ENCODE measurements around the gene ARL5C. TPM values are rescaled to one million over a fixed set of nuclear protein-coding genes. Genes with fewer than 3 reads are reported as not detected.
A peak's percentile ranks its signal among the peaks of the same experiment; 100 is the strongest.

Gene ARL5C
- total RNA-seq, 1 experiment from 2014 or later: not detected

DNA sequence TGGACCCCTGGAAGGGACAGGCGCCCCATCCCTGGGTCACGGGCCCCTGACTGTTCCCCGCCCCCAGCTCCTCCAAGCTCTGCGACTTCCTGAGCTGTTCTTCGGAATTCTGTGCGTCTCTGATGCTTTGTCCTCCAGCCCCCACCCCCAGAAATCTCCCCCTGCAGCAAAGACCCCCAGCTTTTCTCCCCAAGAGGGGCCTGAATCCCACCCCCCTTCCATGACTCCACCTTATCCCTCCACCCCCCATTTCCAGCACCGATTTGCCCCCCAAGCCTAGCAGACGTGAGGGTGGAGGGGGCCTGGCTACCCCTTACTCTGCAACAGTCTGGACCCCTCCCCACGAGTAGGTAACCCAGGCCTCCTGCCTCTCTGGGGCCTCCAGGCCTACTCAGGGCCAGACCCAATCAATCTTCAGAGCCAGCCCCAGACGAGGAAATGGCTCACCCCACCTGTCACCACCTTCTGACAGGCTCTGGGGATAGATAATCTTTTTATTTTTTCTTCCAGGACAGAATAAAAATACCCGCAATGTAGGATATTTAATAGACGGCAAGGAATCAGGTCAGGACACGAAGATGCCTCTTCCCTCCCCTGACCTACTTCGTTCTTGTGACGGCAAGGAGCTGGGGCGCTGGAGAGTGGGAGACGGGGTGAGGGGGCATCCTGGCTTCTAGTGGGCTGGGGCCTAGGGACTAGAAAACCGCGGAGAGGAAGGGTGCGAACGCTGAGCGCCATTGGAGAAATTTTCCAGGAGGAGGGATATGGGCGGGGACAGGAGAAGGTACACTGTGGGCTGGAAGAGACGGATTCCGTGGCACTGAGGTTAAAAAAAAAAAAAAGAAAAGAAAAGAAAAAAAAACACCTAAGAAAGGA is 13.8 kb downstream of the ARL5C start:
- peaks cover 6 to 9% of the 10 kb centered on the region in 2 experiments; a peak in 3 of 5 replicates for H3K9me3 Mint-ChIP-seq
- peaks cover 9% of the 10 kb centered on the region; the same call in 1 of the 2 replicates for H3K27me3 ChIP-seq (ENCODE audit: insufficient read depth, low read length)
- no peak overlapping the region for H4K5ac ChIP-seq (ENCODE audit: insufficient read length, low read depth, low read length)
- no peak overlapping the region for H3K27ac Mint-ChIP-seq
- no peak overlapping the region for H3K27ac ChIP-seq (ENCODE audit: insufficient read length, low read depth, low read length)
- H3K79me2 ChIP-seq (ENCODE audit: insufficient read depth, low read length): no peaks in the 10 kb centered on the region
- H3K18ac ChIP-seq (ENCODE audit: insufficient read length, low read depth, low read length): no peak overlapping the region
- no peak overlapping the region for H2BK12ac ChIP-seq (ENCODE audit: insufficient read length, low read depth, low read length)
- no peak overlapping the region for H3K9ac ChIP-seq (ENCODE audit: extremely low read depth, insufficient read length, low read length)
- no peak for DNase-seq
- H2AFZ ChIP-seq (ENCODE audit: low read length): no peak overlapping the region
- TF ChIP-seq, protein P1, sequence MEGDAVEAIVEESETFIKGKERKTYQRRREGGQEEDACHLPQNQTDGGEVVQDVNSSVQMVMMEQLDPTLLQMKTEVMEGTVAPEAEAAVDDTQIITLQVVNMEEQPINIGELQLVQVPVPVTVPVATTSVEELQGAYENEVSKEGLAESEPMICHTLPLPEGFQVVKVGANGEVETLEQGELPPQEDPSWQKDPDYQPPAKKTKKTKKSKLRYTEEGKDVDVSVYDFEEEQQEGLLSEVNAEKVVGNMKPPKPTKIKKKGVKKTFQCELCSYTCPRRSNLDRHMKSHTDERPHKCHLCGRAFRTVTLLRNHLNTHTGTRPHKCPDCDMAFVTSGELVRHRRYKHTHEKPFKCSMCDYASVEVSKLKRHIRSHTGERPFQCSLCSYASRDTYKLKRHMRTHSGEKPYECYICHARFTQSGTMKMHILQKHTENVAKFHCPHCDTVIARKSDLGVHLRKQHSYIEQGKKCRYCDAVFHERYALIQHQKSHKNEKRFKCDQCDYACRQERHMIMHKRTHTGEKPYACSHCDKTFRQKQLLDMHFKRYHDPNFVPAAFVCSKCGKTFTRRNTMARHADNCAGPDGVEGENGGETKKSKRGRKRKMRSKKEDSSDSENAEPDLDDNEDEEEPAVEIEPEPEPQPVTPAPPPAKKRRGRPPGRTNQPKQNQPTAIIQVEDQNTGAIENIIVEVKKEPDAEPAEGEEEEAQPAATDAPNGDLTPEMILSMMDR (conservative IDR thresholded peaks at IDR 0.05): no peak
- H3K79me1 ChIP-seq (ENCODE audit: insufficient read depth, low read depth, low read length, poor library complexity, severe bottlenecking): no peaks in the 10 kb centered on the region
- H3K4ac ChIP-seq (ENCODE audit: low read depth, low read length): no peak overlapping the region
- H3K14ac ChIP-seq (ENCODE audit: insufficient read depth, low read length): no peak overlapping the region
- peaks cover 0 to 5% (median 0%) of the 10 kb centered on the region in 3 experiments; a peak in 1 of 7 replicates for H3K36me3 Mint-ChIP-seq (ENCODE audit: insufficient read depth in 1 of 3, low read depth in 3 of 3)
- no peak overlapping the region for H4K8ac ChIP-seq (replicated peaks; ENCODE audit: insufficient read length, low read depth, low read length)
- no peak overlapping the region for H2BK120ac ChIP-seq (ENCODE audit: low read depth, low read length, poor library complexity, severe bottlenecking)
- no peaks in the 10 kb centered on the region for H3K4me1 ChIP-seq (ENCODE audit: insufficient read depth, low read length)
- H3K23ac ChIP-seq (ENCODE audit: insufficient read length, low read depth, low read length): no peak overlapping the region
- H2BK5ac ChIP-seq (ENCODE audit: insufficient read length, low read length): no peak overlapping the region
- H2BK20ac ChIP-seq (ENCODE audit: low read depth, low read length, poor library complexity, severe bottlenecking): no peak overlapping the region
- H2BK15ac ChIP-seq (ENCODE audit: low read depth, low read length): no peak overlapping the region
- no peak overlapping the region for H2AK5ac ChIP-seq (ENCODE audit: insufficient read length, low read length)
- H3K56ac ChIP-seq (ENCODE audit: insufficient read length, low read depth, low read length): no peak overlapping the region
- H3K4me1 Mint-ChIP-seq: peaks cover 15 to 40% of the 10 kb centered on the region in 2 experiments
- peak overlapping the region; percentile 74 for H3K4me2 ChIP-seq (ENCODE audit: insufficient read depth, insufficient read length, low read length)
- H4K20me1 ChIP-seq (ENCODE audit: control insufficient read depth, insufficient read depth, insufficient read length): no peaks in the 10 kb centered on the region
- H3K4me3 Mint-ChIP-seq: peak overlapping the region; percentile 94 to 99
- no peaks in the 10 kb centered on the region for H3K9me3 ChIP-seq (ENCODE audit: control insufficient read depth, low read depth, low read length)
- peaks cover 48% of the 10 kb centered on the region for H3K27me3 Mint-ChIP-seq (ENCODE audit: low read depth)
- no peak overlapping the region for H3T11ph ChIP-seq (ENCODE audit: low read length)
- peaks cover 17% of the 10 kb centered on the region for H3K23me2 ChIP-seq (ENCODE audit: insufficient read length, low read depth, low read length, poor library complexity, severe bottlenecking)
- H4K91ac ChIP-seq (ENCODE audit: insufficient read length, low read depth, low read length): no peak overlapping the region
- WGBS (ENCODE audit: extremely low coverage, insufficient read length, low lambda C conversion rate): no CpG with 5 or more reads among the region's 25 CpGs
